ENCODE results near the gene UEVLD.

The UEVLD gene

DNA sequence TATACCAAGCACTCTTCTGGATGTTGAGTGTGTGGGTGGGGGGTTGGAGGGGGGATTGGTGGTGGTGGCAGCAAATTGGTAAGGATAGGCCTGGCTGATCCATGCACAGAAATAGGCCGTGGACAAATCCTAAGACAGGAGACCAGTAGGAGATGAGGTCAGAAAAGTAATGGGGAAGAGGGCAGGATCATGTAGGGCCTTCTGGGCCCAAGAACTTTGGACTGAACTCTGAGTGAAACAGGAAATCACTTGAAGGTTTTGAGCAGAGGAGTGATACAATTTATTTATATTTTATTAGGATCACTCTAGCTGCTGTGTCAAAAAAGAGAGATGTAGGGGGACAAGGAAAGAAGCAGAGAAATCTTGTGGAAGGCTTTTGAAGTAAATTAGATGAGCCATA, 90.5 kb downstream of the UEVLD start:
- Histone ChIP-seq H3K27me3 (no peaks in the 10 kb centered on the region), H3K9me3 (no peaks in the 10 kb centered on the region), H3K4me1 (no peaks in the 10 kb centered on the region), H3K27ac (no peak overlapping the region), H3K4me3 (no peak overlapping the region), H3K36me3 (peaks cover 50 to 63% (median 62%) of the 10 kb centered on the region in 3 donors)
- intact Hi-C loops (cut with DNase I; ENCODE audit: low total_unique reads) = loop anchor here (10.0 kb wide), 2 partner anchors 67 to 203 kb away; no protein-coding TSS in a partner anchor
- TF ChIP-seq, protein P1, sequence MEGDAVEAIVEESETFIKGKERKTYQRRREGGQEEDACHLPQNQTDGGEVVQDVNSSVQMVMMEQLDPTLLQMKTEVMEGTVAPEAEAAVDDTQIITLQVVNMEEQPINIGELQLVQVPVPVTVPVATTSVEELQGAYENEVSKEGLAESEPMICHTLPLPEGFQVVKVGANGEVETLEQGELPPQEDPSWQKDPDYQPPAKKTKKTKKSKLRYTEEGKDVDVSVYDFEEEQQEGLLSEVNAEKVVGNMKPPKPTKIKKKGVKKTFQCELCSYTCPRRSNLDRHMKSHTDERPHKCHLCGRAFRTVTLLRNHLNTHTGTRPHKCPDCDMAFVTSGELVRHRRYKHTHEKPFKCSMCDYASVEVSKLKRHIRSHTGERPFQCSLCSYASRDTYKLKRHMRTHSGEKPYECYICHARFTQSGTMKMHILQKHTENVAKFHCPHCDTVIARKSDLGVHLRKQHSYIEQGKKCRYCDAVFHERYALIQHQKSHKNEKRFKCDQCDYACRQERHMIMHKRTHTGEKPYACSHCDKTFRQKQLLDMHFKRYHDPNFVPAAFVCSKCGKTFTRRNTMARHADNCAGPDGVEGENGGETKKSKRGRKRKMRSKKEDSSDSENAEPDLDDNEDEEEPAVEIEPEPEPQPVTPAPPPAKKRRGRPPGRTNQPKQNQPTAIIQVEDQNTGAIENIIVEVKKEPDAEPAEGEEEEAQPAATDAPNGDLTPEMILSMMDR (IDR thresholded peaks at IDR 0.05) = no peak
- no peak for DNase-seq

DNA sequence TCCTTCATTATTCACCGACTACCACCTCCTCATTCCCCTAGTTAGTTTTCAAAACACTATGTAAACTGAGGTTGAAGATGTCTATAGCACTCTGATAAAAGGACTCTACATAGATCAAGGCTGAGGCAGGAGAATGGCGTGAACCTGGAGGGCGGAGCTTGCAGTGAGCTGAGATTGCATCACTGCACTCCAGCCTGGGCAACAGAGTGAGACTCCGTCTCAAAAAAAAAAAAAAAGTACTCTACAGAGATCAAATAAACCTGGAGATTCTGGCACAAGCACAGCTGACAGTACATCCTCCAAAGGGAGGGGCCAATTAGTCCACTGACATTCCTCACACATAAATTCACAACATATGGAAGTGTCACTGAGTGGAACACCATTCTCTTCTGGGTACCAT, 92.8 kb downstream of the UEVLD start:
- H3K27ac ChIP-seq = no peak overlapping the region
- TF ChIP-seq, protein P1 (IDR thresholded peaks at IDR 0.05) = no peak
- intact Hi-C loops (cut with DNase I; ENCODE audit: low total_unique reads) = loop anchor here (10.0 kb wide), 2 partner anchors 69 to 201 kb away; no protein-coding TSS in a partner anchor
- H3K4me3 ChIP-seq = no peak overlapping the region
- H3K36me3 ChIP-seq = peaks cover 48 to 58% (median 53%) of the 10 kb centered on the region in 3 donors
- H3K27me3 ChIP-seq = no peaks in the 10 kb centered on the region
- H3K9me3 ChIP-seq = no peaks in the 10 kb centered on the region
- H3K4me1 ChIP-seq = no peaks in the 10 kb centered on the region
- DNase-seq = no peak

DNA sequence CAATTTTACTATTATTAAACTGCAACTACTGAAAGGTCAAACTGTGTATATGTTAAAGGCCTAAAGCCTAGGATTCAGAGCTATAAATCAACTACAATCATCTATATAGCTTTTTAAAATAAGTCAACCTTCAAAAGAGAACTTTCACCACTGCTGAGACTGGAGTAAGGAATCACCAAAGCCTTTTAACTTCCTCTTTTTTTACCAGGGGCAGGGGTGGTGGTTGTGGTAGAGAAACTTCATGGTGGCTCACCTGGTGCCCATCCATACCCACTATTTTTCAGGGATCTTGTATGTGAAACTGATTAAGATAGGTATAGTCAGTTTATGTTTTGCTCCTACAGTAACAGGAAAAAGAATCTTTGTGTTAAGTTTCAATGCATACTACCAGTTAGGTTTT, 93.3 kb downstream of the UEVLD start:
- DNase-seq = no peak
- intact Hi-C loops (cut with DNase I; ENCODE audit: low total_unique reads) = loop anchor here (10.0 kb wide), 2 partner anchors 70 to 200 kb away; no protein-coding TSS in a partner anchor
- Histone ChIP-seq H3K27ac (no peak overlapping the region), H3K36me3 (peaks cover 48 to 58% (median 53%) of the 10 kb centered on the region in 3 donors), H3K4me3 (no peak overlapping the region), H3K4me1 (no peaks in the 10 kb centered on the region), H3K9me3 (no peaks in the 10 kb centered on the region), H3K27me3 (no peaks in the 10 kb centered on the region)
- TF ChIP-seq, protein P1 (IDR thresholded peaks at IDR 0.05) = no peak

DNA sequence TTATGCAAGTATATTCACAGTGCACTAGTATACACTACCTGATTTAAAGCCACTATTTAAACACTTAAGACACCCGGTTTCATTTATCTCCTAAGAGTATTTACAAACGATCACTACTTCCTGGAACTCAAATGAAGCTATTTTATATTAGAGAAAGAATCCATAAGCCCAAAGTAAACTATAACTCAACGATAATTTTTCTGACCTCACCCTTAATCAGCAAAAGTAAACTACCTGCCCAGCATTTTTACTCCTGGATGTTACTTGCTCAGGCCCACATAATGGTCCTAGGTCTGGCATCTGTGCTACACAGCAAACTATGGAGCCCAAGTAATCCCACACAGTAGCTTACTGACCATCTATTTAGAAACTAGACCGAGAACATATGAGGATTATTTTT, 95.2 kb downstream of the UEVLD start:
- DNase-seq = no peak
- TF ChIP-seq, protein P1 (IDR thresholded peaks at IDR 0.05) = no peak
- H3K4me3 ChIP-seq = no peak overlapping the region
- H3K9me3 ChIP-seq = no peaks in the 10 kb centered on the region
- no peaks in the 10 kb centered on the region for H3K4me1 ChIP-seq
- intact Hi-C loops (cut with DNase I; ENCODE audit: low total_unique reads) = loop anchor here (10.0 kb wide), 2 partner anchors 71 to 199 kb away; no protein-coding TSS in a partner anchor
- H3K27ac ChIP-seq = no peak overlapping the region
- no peaks in the 10 kb centered on the region for H3K27me3 ChIP-seq
- H3K36me3 ChIP-seq = peaks cover 51 to 58% (median 58%) of the 10 kb centered on the region in 3 donors

- Histone ChIP-seq H3K9me3 (no peaks in the 10 kb centered on the region), H3K27me3 (no peaks in the 10 kb centered on the region), H3K27ac (no peak overlapping the region), H3K4me1 (no peaks in the 10 kb centered on the region), H3K4me3 (no peak overlapping the region), H3K36me3 (peaks cover 46 to 58% (median 58%) of the 10 kb centered on the region in 3 donors)
- intact Hi-C loops (cut with DNase I; ENCODE audit: low total_unique reads) = loop anchor here (10.0 kb wide), 2 partner anchors 72 to 198 kb away; no protein-coding TSS in a partner anchor
- DNase-seq = no peak
- TF ChIP-seq, protein P1 (IDR thresholded peaks at IDR 0.05) = no peak
Measured at GRCh38 chr11:18492888-18493287, 95.6 kb downstream of the UEVLD start.
